NCI-H2227 (cell line): ENCODE measurements around the gene KCNG2.

Experiments
- DNase-seq: peaks from one replicate; lab custom pipeline; 2025; ENCODE audit not compliant: unreplicated experiment; lab: John Stamatoyannopoulos, UW

The KCNG2 gene

DNA sequence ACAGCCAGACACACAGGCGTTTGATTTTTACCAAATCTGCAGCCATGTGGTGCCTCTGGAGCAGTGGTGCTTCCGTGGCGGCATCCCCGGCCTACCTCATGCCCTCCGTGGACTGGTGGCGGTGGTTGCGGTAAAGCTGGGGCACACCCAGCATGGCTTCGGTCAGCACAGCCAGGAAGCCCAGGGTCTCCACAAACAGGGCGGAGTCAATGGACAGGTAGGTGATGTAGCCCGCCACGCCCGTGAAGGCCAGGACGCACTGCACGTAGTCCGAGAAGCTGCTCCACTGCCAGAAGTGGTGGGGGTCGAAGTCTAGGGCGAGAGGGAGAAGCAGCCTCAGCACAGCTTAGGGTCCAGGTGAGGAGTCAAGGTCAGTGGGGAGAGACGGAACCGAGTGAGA is 121.4 kb downstream of the KCNG2 start:
- DNase-seq = no peak

DNA sequence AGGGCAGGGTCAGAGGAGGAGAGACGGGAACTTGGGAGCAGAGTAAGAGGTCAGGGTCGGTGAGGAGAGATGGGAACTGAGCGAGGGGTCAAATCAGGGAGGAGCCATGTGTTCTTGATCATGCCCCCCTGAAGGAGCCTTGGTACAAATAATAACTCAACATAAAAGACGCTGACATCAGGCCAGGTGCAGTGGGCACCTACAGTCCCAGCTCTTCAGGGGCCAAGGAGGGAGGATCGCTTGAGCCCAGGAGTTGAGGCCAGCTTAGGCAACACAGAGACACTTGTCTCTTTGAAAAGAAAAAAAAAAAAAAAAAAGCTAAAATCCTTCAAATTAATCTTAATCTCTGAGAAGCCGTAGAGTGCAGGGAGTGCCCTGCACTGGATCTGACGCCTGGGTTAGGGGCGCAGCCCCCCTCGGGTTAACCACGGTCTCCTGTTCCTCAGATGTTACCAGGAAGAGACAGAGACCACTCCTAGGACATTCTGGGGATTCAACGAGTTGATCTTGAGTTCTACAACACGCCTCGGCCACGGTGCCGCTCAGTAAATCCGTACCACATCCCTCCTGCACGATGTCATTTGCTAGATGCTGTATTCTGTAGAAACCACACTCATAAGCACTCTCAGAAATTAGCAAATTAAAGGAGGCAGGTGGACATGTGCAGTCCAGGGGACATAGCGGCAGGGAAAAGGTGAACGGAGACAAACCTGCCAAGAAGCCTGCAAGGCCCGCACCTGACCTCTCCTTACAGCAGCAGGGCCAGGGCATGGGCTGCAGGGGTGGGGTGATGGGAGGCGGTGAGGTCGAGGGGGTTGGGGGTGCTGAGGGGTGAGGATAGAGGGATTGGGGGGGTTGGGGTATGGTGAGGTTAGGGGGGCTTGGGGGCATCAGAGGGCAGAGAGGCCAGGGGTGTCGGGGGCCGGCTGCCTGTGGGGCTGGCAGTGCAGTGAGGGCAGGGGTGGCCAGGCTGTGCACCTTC is 124.5 kb downstream of the KCNG2 start:
- DNase-seq = no peak

DNA sequence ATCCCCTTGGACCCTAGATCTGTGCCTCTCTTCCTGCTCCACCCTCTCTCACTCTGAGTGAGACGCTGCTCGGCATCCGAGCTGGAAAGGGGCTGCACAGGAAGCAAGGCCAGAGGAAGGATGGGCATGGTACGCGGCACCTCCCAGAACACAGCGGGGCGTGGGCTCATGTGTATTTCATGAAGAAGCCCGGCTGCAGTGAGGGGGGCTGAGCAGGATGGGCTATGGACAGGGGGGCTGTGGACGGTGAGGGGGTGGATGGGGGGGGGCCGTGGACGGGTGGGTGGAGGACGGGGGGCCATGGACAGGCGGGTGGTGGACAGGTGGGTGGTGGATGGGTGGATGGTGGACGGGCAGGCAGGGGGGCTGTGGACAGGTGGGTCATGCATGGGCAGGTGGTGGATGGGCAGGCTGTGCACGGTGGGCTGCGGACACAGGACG is 125.3 kb downstream of the KCNG2 start:
- DNase-seq = no peak

DNA sequence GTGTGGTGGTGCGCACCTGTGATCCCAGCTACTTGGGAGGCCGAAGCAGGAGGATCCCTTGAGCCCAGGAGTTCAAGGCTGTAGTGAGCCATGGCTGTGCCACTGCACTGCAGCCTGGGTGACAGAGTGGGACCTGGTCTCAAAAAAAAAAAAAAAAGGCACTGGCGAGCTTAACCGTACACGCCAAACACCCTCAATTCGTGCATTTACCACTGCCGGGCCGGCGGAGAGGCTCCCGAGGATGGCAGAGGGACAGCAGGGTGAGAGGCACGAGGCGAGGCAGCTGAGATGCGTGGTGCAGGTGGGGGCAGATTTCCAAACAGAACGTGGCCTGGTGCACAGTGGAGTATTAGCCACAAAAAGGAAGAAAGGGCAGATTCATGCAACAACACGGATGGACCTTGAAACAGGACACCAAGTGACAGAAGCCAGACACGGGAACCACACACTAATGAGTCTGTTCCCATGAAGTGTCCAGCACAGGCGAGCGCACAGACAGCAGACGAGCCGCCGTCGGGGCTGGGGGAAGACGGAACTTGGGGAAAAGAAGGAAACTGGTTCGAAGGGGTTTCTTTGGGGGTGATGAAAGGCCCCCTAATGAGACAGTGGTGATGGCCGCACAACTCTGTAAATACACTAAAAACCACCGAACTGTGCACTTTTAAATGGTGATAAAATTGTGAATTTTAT is 126.3 kb downstream of the KCNG2 start:
- DNase-seq = no peak

DNA sequence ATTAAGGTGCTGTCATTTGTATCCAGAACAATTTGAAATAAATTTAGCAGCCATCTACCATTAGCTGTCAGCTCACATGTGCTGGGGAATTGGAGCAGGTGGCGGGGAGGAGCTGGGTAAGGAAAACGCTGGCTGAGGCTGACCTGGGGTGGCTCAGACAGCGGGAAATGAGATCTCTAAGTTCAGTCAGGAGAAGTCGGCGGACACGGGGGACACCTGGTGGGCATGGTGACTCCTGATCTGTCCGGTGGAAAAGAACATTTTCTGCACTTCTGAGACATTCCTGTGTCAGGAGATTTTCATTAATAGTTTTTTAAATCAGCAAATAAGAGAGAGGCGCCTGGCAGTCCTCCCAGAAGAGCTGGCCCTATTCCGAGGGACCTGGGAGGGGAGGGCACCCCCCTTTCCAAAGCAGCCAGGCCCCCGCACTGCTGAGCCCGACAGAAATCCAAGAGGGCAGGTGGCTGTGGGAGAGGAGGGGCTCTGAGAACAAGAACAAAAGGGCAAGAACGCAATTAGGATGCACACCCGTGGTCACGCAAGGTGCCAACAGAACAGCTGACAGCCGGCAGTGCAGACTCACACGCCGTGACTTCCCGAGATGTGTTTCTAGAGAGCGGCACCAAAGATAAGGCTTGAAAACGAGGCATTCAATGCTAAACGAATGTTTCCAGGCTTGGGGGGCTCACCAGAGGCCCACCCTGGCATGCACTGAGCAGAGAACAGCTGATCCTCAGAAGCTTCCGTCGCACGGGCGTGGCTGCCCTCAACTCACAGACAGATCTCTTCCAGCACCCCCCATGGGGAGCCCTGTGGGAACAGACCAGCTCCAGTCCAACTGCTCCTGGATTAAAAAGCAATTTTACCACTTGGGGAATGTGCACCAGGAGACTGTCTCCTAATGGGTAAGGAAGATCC is 127.3 kb downstream of the KCNG2 start:
- no peak for DNase-seq

- no peak for DNase-seq
Measured at GRCh38 chr18:79926306-79926705, 128.6 kb downstream of the KCNG2 start.

GRCh38 chr18:79926715-79927606 is 129.2 kb downstream of the KCNG2 start:
- DNase-seq = no peak

DNA sequence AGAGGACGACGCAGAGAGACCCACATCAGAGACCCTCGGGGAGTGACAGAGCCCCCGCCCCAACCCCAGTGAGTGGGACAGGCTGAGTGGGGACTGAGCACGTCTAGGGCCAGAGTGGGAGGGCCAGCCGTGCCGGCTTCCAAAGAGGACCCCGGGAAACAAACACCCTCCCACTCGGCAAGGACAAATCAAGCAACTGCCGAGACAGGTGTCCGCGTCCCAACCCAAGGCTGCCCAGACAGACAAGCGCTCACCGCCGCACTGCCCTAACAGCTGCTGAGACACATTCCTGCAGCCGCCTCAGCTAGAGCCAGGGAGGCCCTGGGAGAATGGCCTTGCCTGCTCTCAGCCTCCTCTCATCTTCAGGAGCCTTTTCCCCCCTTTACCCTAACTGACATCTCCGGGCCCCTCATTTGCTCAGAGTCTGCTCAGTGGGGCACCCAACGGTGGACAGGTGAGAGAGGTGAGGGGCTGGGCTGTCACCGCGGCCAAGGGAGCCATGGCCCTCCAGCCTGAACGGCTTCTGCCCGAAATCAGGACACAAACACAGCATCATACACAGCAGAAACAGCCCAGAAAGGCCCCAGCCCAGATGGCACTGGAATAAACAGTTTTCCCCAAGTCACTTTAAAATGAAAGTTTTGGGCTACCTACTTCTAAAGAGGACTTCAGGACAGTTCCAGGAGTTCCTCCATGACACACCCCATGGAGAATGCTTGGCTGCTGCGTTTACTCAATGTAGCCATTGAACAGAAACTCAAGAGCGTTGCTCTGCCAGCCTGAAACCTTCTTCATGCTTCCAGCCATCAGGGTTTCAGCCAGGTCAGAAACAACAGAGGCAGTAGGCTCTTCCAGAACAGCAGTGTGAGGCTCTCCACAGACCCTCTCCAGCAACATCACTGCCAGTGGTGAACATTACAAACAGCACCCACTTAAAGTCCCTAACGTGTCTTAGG is 130.1 kb downstream of the KCNG2 start:
- DNase-seq = no peak

DNA sequence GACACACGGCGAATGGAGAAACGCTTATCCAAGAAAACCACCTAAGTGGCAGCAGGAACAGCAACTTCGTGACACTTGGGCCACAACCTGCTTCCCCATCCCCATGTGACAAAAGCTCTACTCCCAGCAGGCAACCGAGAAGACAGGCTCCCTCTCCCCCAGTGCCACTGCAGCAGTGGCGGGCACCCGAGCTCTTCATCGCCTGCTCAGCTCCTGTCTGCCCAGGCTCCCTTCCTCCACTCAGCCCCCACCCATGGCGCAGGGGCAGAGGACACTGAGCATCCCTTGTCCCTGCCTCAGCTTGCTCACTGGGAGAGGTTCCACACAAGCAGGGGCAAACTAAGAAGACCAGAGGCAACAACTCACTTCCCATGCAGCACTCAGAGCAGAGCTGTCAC is 130.8 kb downstream of the KCNG2 start:
- no peak for DNase-seq

DNA sequence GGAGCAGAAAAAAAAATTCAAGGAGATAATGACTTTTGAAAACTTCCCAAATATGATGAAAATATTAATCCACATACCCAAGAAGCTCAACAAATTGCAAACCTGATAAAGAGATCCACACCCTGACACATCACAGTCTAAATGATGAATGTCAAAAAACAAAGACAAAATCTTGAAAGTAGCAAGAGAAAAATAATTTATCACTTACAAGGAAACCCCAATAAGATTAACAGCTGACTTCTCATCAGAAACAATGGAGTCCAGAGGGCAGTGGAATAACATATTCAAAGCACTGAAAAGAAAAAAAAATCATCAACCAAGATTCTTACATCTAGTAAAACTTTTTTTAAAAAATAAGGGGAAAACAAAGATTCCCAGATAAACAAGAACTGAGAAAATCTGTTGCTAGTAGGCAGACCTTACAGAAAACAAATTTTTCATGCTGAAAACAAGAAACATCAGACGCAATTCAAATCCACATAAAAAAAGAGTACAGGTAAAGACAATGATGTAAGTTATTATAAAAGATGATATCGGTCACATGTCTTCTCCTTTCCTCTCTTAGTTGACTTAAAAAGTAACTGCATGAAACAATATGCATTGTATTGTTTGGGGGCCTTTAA is 132.4 kb downstream of the KCNG2 start:
- no peak for DNase-seq

DNA sequence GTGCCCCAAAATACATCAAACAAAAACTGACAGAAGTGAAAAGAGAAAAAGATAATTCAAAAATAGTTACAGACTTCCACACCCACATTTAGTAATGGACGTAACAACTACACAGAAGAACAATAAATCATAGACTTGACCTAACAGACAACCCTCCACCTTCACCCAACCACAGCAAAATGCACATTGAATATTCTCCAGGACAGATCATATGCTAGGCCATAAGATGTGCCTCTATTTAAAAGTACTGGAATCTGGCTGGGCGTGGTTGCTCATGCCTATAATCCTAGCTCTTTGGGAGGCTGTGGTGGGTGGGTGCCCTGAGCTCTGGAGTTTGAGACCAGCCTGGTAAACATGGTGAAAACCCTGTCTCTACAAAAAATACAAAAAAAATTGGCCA is 133.7 kb downstream of the KCNG2 start:
- no peak for DNase-seq

- peak; percentile 7 for DNase-seq
Measured at GRCh38 chr18:79932907-79933306, 135.2 kb downstream of the KCNG2 start.

- no peak for DNase-seq
Measured at GRCh38 chr18:79933765-79934164, 136.0 kb downstream of the KCNG2 start.

GRCh38 chr18:79934311-79935097 is 136.8 kb downstream of the KCNG2 start:
- DNase-seq = no peak

GRCh38 chr18:79935098-79935480 is 137.4 kb downstream of the KCNG2 start:
- DNase-seq = no peak

- DNase-seq = no peak
Measured at GRCh38 chr18:79935499-79935898, 137.8 kb downstream of the KCNG2 start.

GRCh38 chr18:79935925-79936324 is 138.2 kb downstream of the KCNG2 start:
- no peak for DNase-seq

GRCh38 chr18:79936641-79937040 is 138.9 kb downstream of the KCNG2 start:
- no peak for DNase-seq
